Eye (tissue), 1 donor: ENCODE measurements around the gene SCN2A.

Experiments
- DNase-seq: peaks from one replicate; pipeline ENCODE4 v3.0.0-alpha.2; 2015

SCN2A gene

DNA sequence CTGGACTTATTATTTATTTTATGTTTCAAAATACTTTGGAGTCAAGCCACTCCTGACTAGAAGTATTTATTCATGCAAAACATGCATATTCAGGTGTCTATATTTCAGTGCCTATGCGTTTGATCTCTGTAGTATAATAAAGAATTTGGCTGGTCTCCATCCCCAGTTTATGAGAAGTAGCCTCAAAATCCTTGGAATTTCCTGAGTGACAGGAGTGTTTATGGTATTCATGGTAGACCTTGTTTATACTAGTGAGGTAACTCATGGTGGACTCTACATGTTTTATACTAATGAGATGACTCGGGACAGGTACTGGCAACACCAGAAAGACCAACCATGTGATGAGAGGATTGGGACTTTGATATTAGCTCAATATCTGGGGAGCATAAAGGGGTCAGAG lies 186.3 kb downstream of the SCN2A start:
- DNase-seq, result no peak

DNA sequence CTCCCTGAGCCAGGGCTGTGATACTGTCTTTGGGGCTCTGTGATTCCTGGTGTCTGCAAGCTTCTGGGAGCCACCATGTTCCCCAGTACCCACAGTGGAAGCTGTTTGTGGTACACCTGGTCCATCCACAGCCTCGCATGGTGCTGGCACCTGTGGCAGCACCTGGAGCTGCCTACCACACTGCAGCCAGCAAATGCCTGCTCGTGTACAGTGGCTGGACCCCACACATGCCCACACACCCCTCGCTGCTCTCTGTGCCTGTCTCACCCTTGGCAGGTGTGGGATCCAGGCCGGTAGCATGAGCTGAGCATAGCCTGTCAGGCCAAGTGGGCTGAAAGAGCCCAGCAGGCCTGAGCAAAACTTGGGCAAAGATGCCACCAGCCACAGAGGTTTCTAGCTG lies 188.5 kb downstream of the SCN2A start:
- no peak for DNase-seq

DNA sequence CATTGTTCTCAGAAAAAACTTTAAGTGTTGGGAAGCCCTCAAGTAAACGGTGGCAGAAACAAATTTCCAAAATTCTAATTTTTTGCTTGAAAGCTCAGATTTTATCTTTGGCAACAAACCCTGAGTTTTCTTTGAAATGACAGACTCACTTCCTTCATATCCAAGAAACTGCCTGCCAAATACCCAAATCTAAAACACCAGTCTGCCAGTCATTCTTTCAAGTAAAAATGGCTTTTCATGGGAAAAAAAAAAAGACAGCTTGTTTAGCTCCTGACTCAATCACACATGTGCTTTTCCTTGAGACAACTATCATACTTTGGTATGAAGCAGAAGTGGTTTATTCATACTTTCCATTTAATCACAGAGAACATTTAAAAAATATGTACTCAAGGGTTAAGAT lies 189.7 kb downstream of the SCN2A start:
- no peak for DNase-seq

GRCh38 chr2:165431014-165431413 lies 191.8 kb downstream of the SCN2A start:
- DNase-seq, result no peak

GRCh38 chr2:165432234-165432966 lies 193.2 kb downstream of the SCN2A start:
- no peak for DNase-seq

DNA sequence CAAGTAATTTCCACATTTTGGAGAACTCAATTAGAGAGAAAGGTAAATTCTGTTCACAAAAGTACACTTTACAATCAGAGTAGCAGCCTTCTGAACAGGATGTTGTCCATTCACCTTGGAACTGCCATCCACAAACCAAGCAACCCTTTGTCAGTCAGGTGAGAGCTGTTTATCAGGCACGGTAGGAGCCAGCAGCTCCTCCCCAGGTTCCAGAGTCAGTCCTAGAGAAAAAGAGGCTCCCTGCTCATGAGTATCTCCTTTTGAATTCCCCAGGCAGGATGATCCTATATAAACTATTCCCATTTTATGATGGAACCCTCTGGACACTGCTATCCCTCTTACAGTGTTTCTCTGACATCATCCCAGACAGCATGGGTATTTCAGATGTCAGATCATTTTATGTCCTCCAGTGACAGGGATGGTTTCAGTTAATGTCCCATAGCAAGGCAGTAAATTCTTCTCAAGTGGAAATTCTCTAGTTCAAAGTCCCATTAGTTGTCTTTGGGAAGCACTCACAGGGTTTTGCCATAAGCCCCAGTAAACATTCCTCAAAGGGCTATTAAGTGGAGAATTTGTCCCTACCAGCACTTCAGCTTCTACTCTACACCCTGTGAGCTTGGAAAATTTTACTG lies 195.8 kb downstream of the SCN2A start:
- peak; percentile 23 for DNase-seq

DNA sequence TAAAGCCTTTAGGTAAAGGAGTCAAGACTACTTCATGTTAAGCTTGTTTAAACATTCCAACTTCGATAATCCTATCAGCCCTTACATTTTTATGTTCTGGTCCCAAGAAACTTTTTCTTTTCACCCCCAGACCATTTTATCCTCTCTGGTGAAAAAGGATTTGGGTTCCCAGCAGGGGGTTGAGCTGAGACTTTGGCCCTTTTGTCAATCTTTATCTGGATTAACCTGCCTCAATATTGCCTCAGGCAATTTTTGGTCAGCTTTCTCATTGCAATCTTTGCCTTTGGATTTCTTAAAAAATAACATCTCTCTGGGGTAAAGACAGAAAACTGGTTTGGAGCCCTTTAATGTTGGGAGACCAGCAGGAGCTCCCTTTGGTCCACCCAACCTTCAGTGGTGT lies 196.4 kb downstream of the SCN2A start:
- peak; percentile 8 for DNase-seq

DNA sequence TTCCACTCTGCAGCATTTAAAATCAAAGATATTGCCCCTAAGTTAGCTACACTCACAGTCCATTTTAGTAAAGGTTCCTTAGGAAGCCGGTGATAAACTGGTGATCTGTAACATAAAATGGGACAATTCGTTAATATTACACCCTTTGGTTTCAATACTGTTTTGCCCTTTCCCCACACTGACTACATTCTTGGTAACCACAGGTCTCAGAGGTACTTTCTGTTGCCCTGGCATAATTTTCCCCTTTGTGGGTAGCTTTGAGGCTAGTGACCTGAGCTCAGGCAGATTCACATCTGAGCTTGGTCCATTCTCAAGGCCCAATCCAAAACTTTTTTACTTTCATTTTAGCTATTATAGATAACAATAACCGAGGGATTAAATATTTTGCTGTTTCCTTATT lies 197.3 kb downstream of the SCN2A start:
- DNase-seq, result no peak

DNA sequence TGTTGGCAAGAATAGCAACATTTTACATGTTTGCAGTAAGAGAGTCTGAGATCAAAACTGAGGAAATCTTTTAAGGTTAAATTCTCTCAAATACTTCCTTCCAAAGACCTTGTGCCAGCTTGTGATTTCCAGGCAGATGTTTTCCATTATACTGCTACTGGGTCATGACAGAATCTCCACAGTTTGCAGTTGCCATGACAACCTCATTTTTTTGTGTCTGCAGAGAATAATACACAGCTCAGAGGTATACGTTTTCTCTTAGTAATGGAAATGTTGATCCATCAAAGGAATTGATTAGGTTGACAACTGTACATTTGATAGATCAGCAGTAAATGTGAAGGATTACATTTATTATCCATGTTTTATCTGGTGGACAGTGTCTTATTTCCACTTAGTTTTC lies 201.2 kb downstream of the SCN2A start:
- peak; percentile 89 for DNase-seq
